HG03095 (cell line): ENCODE data around the gene JAK2.
"Not testable (repeated sequence)": the region's sequence is repeated elsewhere in the genome, so short reads cannot be mapped to it uniquely, and the experiment has no call there.

Source experiments
- ATAC-seq: cut with Tn5 transposase; IDR thresholded peaks from one replicate; pipeline ENCODE4 v1.9.1; 2021; ENCODE audit warnings: moderate library complexity; ENCODE audit not compliant: unreplicated experiment

Gene JAK2

GRCh38 chr9:4980086-4980727, 4.9 kb upstream of the JAK2 start:
- ATAC-seq = no peak

DNA sequence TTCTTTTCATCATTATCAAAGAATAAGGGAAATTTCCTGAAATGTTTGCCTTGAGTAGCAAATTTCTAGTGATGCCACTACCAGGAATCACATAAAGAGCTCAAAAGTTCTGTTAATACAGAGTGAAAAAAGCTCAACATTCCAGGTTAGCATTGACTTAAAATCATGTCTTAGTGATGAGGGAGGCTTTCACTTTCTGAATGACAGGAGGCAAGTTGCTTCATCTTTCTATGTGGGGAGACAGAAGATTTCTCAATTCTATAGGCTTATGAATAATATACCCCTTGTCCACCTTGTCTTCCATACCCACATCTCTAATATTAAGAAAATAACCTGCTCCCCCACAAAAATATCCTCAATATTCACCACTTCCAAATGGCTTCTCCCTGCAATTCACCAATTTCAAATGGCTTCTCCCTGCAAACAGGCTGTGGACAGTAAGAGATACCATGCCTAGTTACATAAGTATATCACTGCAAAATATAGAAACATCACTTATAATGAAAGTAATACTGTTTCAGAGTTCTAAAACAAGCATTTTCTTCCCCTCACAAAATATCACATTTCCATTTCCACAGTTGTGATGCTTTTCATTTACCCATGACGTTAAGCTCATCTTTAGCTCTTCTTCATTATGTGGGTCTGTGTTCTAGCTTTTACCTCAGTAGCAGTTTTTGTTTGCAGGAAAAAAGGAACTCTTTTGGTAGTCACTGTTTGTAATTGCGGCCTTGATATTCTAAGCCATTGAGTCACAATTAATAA, 2.2 kb upstream of the JAK2 start:
- no peak for ATAC-seq

GRCh38 chr9:4983601-4984165, 1.4 kb upstream of the JAK2 start:
- ATAC-seq = no peak

DNA sequence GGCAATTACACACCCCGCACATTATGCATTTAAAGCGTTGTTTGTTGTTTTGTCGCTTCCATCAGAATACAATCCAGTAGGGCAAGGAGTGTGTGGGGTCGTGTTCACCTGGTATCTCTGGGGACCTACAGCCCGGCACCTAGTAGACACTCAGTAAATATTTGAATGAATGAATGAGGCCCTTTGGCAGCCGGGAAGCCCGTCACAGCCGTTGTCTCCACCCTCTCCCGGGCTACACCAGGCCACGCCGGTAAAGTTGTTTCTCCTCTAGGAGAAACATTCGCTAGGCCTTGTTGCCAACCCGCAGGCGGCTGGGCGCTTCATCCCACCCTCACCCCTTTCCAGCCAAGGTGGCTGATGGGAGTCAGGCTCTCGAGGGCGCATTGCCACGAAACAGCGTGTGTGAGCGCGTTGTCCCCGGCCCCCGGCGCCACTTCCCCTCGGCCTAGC, 876 bp upstream of the JAK2 start:
- no peak for ATAC-seq

GRCh38 chr9:4985386-4986266, 554 bp downstream of the JAK2 start:
- ATAC-seq = peak; percentile 29

DNA sequence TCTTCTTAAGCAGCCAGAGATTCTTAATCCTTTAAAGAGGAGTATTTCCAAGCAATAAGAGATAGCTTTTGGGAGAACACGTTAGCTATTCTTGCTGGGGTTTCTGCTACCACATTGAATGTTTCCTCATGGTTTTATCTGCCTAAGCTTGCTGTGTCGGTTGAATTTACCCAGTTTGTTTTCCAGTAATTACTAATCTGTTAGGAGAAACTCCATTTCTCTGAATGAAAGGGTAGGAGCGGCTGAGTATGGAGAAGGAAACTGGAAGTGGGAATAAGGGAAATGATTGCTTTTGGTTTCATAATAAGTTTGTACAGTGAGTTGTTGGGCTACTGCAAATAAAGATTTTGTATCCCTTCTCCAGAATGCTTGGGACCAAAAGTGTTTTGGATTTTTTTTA, 1.2 kb downstream of the JAK2 start:
- no peak for ATAC-seq

DNA sequence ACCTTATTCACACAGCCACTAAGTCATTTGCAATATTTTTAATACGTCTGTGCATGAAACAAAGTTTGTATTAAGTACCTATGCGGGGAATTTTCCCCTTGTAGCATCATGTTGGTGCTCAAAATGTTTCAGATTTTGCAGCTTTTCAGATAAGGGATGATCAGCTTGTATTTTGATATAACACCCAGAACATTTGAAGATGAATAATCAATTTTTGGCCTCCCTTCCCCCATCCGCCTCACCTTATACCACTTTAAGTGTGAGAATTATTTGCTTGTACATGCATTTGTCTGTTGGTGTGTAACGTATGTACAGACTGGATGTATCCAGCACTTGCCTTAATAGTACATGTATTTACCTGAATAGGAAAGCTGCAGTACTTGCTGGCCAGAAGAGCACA, 1.7 kb downstream of the JAK2 start:
- ATAC-seq = no peak

- no peak for ATAC-seq
Observed at GRCh38 chr9:4987961-4988421, 2.9 kb downstream of the JAK2 start.

- ATAC-seq = no peak
Observed at GRCh38 chr9:4992872-4993271, 7.8 kb downstream of the JAK2 start.

- no peak for ATAC-seq
Observed at GRCh38 chr9:4994166-4994890, 9.3 kb downstream of the JAK2 start.

DNA sequence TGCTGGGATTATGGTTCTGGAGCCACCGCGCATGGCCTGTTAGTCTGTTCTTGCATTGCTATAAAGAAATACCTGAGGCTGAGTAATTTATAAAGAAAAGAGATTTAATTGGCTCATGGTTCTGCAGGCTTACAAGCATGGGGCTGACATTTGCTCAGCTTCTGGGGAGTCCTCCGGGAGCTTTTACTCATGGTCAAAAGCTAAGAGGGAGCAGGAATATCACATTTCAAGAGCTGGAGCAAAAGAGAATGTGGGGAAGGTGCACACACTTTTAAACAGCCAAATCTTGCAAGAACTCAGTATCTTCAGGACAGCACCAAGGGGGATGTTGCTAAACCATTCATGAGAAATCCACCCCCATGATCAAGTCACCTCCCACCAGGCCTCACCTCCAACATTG, 12.1 kb downstream of the JAK2 start:
- ATAC-seq = no peak

DNA sequence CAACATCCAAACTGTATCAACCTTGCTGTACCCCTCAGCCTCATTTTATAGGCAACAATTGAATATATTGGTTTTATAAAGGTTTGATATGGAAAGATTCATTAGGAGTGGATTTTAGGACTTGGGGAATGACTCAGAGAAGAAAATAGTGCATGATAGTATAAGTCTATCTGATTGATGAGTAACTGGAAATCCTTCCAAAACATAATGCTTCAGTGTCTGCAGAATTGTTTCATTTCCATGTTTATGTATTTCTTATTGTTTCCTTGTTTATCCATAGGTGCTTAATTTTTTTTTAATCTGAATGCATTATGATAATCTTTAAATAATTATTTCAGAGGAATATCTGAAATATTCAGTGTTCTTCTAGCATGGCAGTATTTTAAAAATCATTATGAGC, 12.6 kb downstream of the JAK2 start:
- no peak for ATAC-seq

- ATAC-seq = no peak
Observed at GRCh38 chr9:5002811-5003210, 17.7 kb downstream of the JAK2 start.

DNA sequence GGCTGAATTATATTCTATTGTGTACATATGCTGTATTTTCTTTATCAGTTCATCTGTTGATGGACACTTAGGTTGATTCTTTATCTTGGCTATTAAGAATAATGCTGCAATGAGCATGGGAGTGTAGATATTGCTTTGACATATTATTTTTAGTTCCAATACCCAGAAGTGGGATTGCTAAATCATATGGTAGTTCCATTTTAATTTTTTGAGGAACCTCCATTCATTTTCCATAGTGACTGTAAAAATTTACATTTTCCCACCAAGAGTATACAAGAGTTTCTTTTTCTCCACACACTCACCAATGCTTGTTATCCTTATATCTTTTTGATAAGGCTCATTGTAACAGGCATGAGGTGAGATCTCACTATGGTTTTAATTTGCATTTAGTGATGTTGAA, 19.4 kb downstream of the JAK2 start:
- ATAC-seq = no peak

GRCh38 chr9:5008202-5008601, 23.1 kb downstream of the JAK2 start:
- no peak for ATAC-seq

DNA sequence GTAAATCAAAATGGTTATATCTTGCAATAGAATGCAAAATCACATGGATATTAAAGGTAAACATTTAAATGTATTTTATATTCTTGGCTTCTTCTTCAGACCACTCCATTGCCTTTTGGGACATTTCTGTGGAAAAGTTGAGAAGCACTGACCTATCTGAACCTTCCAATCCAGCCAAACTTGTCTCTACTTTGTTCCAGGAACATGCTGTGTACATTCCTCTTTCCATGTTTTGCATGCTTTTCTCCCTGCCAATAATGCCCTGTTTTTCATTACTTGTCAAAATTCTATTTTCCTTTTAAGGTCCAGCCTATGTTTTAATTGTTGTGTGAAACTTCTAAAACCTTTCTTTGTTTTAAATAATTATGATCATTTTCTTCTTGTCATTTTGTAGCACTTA, 28.3 kb downstream of the JAK2 start:
- no peak for ATAC-seq

DNA sequence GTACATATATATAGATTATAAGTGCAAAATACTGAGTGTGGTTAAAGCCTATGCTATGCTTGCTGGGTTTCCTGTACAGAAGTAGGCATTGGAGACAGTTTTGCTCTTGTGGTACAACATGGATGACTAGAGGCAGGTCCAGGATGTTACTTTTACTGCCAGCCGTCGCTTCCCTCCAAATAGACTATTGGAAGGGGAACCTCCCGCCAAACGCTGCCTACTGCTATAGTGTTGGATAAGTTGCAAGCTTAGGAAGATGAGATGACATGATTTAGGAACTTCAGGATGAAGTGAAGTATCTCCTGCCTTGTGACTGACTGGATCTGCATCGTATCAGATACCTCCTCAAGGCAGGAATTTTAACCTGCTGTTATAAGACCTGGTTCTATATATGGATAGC, 30.9 kb downstream of the JAK2 start:
- ATAC-seq = no peak

DNA sequence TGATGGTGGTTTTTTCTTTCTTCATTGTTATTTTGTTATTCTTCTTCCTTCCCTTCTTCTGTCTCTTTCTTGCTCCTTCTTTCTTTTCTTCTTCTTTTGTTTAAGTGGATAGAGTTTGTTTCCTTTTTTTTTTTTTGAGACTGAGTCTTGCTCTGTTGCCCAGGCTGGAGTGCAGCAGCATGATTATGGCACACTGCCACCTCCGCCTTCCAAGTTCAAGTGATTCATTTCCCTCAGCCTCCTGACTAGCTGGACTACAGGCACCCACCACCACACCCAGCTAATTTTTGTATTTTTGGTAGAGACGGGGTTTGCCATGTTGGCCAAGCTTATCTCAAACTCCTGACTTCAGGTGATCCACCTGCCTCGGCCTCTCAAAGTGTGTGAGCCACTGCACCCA, 40.3 kb downstream of the JAK2 start:
- ATAC-seq = no peak

GRCh38 chr9:5031941-5032340, 46.9 kb downstream of the JAK2 start:
- not testable (repeated sequence) for ATAC-seq

DNA sequence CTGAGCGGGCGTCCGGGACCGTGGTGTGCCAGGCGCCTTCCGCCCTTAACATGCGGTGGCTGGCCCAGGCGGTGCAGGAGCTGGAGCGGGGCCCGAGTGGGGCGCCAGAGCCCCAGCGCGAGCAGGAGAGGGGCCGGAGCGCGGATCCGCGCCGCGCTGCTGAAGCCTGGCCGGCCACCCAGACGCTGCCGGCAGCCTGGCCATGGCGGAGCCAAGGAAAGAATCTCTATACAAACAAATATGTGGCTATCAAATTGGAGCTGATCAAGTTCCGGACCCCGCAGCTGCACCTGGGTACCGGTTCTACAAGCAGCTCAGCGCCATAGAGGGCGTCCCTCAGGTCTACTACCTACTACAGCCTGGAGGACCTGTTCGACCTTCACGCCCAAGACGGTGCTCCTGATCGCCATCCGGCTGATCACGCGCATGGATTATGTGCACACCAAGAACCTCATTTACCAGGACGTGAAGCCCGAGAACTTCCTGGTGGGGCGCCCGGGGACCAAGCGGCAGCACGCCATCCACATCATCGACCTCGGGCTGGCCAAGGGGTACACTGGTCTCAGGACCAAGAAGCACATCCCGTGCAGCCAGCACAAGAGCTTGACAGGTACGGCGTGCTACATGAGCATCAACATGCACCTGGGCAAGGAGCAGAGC, 55.8 kb downstream of the JAK2 start:
- no peak for ATAC-seq
